Posterior vena cava (tissue), 2 donors: ENCODE measurements around the gene RPL31. TPM values are rescaled to one million over a fixed set of nuclear protein-coding genes. Genes with fewer than 3 reads are reported as not detected.

Source experiments
- DNase-seq: peaks from one replicate; pipeline ENCODE4 v3.0.0-alpha.2; 2020; ENCODE audit warnings: low spot score
- intact Hi-C, 2 donors: fragments of 100-400 bp; cut with DNase I; formaldehyde crosslinking; loops; one replicate each; pipeline versions ENCODE4 v1.14.1 to v1.14.2; 2022 to 2023
- total RNA-seq, 2 donors: library from RNA; stranded (reverse); fragmentation: NEBNext Ultra II Directional; extraction: Animal tissue kit (Norgen Biotek cat#: 25700); gene quantifications; one replicate each; pipeline ENCODE4 v1.2.1, GENCODE V29; 2021
- donor health status: DM: yes; HTN: yes; CAD: no.
- donor health status: DM: yes; HTN: yes; CAD: no.

The RPL31 gene
- total RNA-seq, 2 donors from 2014 or later = 1,083 to 1,087 TPM

GRCh38 chr2:101012054-101012705 lies 10.1 kb downstream of the RPL31 start:
- no peak for DNase-seq
- intact Hi-C loops = loop anchor here in 1 of 2 donors (5.0 kb wide), 2 partner anchors 140 to 190 kb away; partner anchors contain the start of gene TBC1D8

- no peak for DNase-seq
- intact Hi-C loops = loop anchor here in 1 of 2 donors (5.0 kb wide), 2 partner anchors 140 to 190 kb away; partner anchors contain the start of gene TBC1D8
Observed at GRCh38 chr2:101012706-101013181, 10.7 kb downstream of the RPL31 start.

GRCh38 chr2:101014264-101014857 lies 12.3 kb downstream of the RPL31 start:
- intact Hi-C loops = loop anchor here in 1 of 2 donors (5.0 kb wide), 2 partner anchors 138 to 188 kb away; partner anchors contain the start of gene TBC1D8
- DNase-seq = no peak

DNA sequence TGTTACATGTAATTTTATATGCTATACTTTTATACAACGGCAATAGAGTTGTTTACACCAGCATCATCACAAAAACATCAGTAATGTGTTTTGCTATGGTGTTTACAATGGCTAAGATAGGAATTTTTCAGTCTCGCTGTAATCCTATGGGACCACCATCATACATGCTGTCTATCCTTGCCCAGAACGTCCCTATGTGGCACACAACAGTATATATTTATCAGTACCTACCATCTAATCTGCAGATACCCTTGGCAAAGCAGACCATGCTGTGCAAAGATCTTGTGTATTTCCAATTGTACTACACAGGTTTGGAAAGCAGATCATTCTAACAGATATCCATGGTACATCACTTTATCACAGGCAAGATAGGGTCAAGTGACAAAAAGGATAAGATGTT lies 15.3 kb downstream of the RPL31 start:
- DNase-seq = no peak
- intact Hi-C loops = no loop called here

DNA sequence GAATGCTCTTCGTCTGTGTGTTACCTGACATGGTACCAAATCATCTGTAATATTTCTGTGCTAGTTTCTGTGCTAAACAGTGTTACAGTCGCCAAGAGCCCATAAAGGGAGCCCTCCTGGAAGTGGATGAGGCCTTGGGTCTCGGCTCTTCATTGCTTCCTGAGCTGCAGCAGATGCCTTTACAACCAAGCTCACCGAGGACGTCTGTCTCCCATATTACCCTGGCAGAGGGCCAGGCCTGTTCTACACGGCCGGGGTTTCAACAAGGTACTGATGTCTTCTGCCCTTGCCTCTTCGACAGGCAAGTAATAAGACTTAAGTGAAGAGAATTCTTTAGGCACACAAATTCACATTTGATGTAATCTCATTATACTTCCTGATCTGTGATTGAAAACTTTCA lies 16.8 kb downstream of the RPL31 start:
- DNase-seq = no peak
- intact Hi-C loops = no loop called here

- no peak for DNase-seq
- intact Hi-C loops = no loop called here
Observed at GRCh38 chr2:101022221-101022620, 20.1 kb downstream of the RPL31 start.

- intact Hi-C loops = no loop called here
- no peak for DNase-seq
Observed at GRCh38 chr2:101023327-101024107, 21.4 kb downstream of the RPL31 start.

GRCh38 chr2:101025561-101025960 lies 23.5 kb downstream of the RPL31 start:
- intact Hi-C loops = no loop called here
- DNase-seq = no peak

DNA sequence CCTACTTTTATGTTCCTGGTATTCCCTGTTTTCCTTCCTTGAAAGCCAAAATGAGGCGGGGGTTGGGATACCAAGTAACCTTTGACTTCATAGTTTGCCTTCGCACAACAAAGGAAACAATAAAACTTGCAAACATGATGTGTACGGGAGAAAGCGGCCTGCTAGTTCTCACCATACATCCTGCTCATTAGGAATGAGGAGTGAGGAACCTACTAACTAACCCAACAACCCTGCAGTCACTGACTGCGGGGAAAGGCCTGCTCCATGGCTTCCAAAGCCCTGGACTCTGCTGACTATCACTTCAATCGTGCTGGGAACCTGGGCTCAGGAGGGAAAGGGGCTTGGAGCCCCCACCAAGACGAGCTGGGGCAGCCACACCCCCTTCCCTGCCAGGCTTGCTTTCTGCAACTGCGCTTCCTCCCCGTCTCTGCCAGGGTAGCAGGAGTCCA lies 24.2 kb downstream of the RPL31 start:
- no peak for DNase-seq
- intact Hi-C loops = no loop called here

DNA sequence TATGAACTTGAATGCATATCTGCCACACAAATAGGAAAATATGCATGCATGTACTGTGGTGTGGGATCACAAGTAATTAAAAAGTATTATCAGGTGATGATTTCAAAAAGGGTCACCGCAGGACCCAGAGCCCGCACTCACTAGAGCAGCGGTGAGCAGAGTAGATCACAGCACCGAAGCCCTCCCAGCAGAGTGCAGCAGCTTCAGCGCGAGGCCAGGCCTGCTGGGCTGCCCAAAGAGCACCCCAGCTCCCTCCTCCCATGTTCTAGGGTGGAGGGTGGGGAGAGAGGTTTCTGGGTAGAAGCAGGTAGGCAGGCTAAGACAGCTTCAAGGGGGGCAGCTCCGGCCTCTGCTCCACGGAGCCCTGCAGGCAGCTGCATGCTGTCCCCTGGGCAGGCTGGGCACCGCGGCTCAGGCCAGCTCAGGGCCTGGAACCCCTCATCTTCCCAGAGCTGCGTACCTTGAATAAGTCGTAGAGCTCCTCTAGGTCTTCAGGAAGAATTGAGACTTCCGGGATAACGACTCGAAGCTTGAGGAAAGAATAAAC lies 24.9 kb downstream of the RPL31 start:
- DNase-seq = no peak
- intact Hi-C loops = no loop called here

- intact Hi-C loops = no loop called here
- no peak for DNase-seq
Observed at GRCh38 chr2:101027852-101028251, 25.8 kb downstream of the RPL31 start.

GRCh38 chr2:101030866-101031554 lies 28.9 kb downstream of the RPL31 start:
- intact Hi-C loops = loop anchor here in 1 of 2 donors (10.0 kb wide), 2 partner anchors 124 to 174 kb away; partner anchors contain the start of gene TBC1D8
- no peak for DNase-seq

DNA sequence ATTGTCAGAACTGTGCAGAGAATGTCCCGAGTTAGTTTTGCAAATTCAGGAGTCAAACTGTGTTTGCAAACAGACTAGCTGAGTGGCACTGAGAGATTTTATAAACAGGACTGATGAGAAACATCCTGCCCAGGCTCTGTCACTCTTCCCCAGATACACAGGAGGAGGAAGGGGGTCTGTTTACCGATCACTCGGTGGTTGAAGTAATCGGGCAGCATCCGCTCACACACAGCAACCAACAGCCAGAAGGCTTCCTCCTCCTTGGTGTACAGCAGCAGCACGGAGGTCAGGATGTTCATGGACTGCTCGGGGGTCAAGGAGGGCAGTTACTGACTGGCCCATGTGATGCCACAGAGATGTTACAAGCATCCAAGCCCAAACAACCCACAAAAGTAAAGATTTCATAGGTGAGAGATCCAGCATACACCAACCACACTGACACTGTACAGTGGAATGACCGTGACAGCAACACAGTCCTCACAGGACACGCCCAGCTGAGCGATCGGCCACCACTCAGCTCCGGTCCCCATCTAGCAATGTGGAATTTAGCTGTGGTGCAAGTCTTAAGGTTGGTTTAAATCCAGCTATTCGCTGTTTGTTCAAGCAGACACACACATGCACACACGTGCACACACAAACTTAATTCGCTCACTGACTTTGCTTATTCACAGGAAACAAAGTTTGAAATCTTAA lies 30.1 kb downstream of the RPL31 start:
- intact Hi-C loops = loop anchor here in 1 of 2 donors (10.0 kb wide), 2 partner anchors 123 to 173 kb away; partner anchors contain the start of gene TBC1D8
- no peak for DNase-seq

GRCh38 chr2:101036562-101036961 lies 34.5 kb downstream of the RPL31 start:
- intact Hi-C loops = loop anchor here (5.0 to 10.0 kb wide), 3 partner anchors 116 to 168 kb away; partner anchors contain the start of gene TBC1D8 (in 2 of the 2)
- no peak for DNase-seq

DNA sequence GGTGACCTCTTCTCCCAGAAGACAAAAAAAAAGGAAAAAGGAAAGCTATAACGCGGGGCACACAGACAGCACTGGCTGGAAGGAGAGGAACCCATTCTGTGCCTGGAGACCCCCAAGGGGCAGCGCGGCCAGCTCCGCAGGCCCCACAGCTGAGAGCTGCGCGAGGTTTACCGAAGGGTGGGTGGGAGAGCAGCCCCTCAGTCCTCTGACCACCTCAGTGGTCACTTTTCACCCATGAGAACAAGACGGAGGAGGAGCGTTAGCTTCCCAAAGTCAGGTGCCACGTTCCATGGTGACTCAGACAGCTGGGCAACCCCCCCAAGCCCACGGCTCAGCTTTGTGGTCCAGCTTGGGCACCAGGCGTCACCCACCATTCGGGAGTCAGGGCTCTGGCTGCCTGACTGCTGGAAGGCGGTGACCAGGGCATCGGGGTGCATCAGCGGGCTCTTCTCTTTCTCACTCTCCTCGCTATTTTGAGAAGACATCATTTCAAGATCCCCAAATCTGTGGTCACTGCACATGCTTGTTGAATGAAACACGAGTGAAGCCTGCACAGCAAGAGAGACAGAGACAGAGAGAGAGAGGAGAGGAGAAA lies 35.2 kb downstream of the RPL31 start:
- intact Hi-C loops = loop anchor here (5.0 to 10.0 kb wide), 3 partner anchors 115 to 168 kb away; partner anchors contain the start of gene TBC1D8 (in 2 of the 2)
- DNase-seq = no peak

DNA sequence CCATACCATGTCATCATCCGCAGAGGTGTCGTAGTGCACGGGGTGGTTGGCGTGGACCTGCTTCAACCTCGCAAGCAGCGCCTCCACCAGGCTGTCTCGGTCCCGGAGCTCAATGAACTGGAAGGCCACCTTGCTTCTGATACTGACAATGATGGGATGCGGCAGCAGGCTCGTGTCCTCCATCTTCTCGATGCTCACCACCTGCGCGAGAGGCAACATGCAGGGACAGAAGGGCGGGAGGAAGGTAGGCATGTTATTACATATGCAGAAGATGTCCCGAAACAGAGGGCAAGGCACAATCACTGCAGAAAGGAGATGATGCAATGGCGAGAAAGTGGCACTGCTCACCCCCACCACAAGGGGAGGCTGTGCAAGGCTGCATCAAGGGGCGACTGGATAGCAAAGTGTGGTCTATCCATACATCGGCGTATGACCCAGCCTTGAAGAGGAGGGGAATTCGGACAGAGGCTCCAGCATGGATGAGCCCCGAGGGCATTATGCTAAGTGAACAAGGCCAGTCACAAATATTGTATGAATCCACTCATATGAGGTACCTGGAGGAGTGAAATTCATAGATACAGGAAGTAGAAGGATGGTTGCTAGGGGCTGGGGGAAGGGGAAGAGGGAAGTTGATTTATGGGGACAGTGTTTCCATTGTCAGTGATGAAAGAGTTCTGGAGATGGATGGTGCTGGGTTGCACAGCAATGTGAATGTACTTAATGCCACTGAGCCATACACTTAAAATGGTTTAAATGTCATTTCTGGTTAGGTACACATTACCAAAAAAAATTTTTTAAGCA lies 36.6 kb downstream of the RPL31 start:
- intact Hi-C loops = loop anchor here (5.0 to 10.0 kb wide), 3 partner anchors 114 to 166 kb away; partner anchors contain the start of gene TBC1D8 (in 2 of the 2)
- peak; percentile 68 for DNase-seq

DNA sequence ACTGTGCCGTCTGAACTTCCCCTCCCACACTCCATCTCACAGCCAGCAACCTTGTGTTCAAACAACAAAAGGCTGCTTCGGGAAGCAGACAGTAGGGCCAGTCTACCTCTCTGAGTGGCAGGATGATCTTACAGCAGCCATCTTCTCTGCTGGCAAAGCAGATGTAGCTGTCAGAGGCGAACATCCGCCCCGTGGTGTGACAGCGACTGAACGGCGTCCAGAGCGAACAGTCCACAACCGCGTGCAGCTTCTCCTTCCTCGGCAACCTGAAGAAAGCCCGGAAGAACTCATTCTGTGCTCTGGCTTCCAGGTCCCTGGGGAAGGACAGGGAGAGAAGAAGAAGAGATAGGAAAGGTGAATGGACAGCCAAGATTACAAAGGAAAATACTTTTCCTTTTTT lies 38.0 kb downstream of the RPL31 start:
- intact Hi-C loops = no loop called here

More for the DNA sequence above, 38.0 kb downstream of the RPL31 start:
- DNase-seq = no peak
